22Rv1 (cell line): Measurements from ENCODE around the gene DHDH.

ENCODE experiments used
- CTCF ChIP-seq: fragments of 450-650 bp; IDR thresholded peaks from 2 replicates; pipeline ENCODE4 v1.5.1; 2017; ENCODE audit warnings: mild to moderate bottlenecking
- ZFX ChIP-seq: fragments of 450-650 bp; IDR thresholded peaks from 2 replicates; pipeline ENCODE4 v1.6.1; 2017; ENCODE audit warnings: antibody characterized with exemption, borderline replicate concordance

- no peak for TF ChIP-seq CTCF
- TF ChIP-seq ZFX: no peak
These were observed 34.1 kb downstream of the DHDH start for GRCh38 chr19:48967346-48968178.
